Measurements from ENCODE around the gene PICALM.

- no peak for TF ChIP-seq POLR2A (IDR thresholded peaks at IDR 0.05)
- no peak for TF ChIP-seq CTCF (IDR thresholded peaks at IDR 0.05)
- TF ChIP-seq EP300 (IDR thresholded peaks at IDR 0.05), result no peak
Observed at GRCh38 chr11:85965202-85965601, 103.7 kb downstream of the PICALM start.
